Left cardiac atrium (tissue), 4 donors: ENCODE results near the gene ZNF207. TPM values are rescaled to one million over a fixed set of nuclear protein-coding genes. Genes with fewer than 3 reads are reported as not detected.
A peak's percentile ranks its signal among the peaks of the same experiment; 100 is the strongest.
"Not testable (repeated sequence)": the region's sequence is repeated elsewhere in the genome, so short reads cannot be mapped to it uniquely, and the experiment has no call there.

Experiments
- ATAC-seq, 2 donors: fragments of 200-7000 bp; cut with Tn5 transposase; one replicate each; pipeline ENCODE4 v1.9.1; 2020; ENCODE audit warnings: mild to moderate bottlenecking in 2 of 2, moderate library complexity in 2 of 2
- DNase-seq: peaks from one replicate; pipeline ENCODE4 v3.0.0-alpha.2; 2020
- intact Hi-C, 2 donors: fragments of 100-400 bp; cut with DNase I; formaldehyde crosslinking; loops; one replicate each; pipeline versions ENCODE4 v1.14.1 to v1.15.1; 2022 to 2023
- total RNA-seq, 2 donors: library from RNA; stranded (reverse); fragmentation: NEBNext Ultra II Directional; extraction: Animal tissue kit (Norgen Biotek cat#: 25700); gene quantifications; one replicate each; pipeline ENCODE4 v1.2.1, GENCODE V29; 2021
- donor health status: DM: no; HTN: yes; CAD: no.
- donor health status: DM: no; HTN: yes; CAD: no; lungs with severe emphysema.
- donor health status: DM: yes; HTN: yes; CAD: no.
- donor health status: Dilated cardiomyopathy.

The ZNF207 gene
- total RNA-seq, 2 donors from 2014 or later = 69.7 to 109 TPM

DNA sequence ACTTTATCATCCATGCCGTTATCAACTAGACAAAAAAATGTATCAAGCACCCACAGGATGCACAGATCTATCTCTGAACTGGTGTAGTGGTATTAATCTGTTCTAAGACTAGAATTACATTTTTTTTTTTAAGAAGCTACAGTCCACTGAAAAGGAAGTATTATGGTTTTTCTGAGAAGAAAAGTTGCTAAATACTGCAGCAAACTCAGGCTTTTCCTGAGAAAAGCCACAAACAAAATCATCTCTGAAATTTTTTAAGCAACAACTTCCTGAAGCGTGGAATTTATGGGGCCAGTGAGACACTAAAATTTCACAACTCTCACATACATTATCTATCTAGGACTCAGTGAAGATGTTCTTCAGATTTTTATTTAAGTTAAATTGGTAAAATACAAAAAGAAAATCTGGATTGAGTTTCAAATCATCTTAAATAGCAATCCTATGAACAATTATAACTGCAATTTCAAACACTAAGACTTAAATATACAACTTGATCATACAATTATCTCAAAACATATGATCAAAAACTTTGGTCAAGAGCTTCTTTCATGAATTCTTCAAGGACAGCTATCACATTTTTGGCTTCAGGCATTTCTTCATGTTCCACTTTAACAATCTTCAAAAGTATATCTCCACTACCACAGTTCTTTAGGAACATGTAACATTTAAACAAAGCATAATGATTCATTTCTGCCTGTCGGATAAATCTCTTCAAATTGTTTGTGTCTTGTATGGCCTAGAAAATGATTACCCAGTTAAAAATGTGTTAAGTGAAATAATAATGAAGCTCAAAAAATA, 18.5 kb upstream of the ZNF207 start:
- ATAC-seq (no peak), DNase-seq (no peak)
- intact Hi-C loops = no loop called here

GRCh38 chr17:32333187-32333586, 16.8 kb upstream of the ZNF207 start:
- intact Hi-C loops = no loop called here
- DNase-seq (no peak), ATAC-seq (no peak)

GRCh38 chr17:32335046-32335445, 14.9 kb upstream of the ZNF207 start:
- ATAC-seq (no peak), DNase-seq (no peak)
- intact Hi-C loops = no loop called here

- ATAC-seq (peak in 1 of 2 donors; percentile 68), DNase-seq (no peak)
- intact Hi-C loops = no loop called here
Measured at GRCh38 chr17:32335687-32336086, 14.3 kb upstream of the ZNF207 start.

DNA sequence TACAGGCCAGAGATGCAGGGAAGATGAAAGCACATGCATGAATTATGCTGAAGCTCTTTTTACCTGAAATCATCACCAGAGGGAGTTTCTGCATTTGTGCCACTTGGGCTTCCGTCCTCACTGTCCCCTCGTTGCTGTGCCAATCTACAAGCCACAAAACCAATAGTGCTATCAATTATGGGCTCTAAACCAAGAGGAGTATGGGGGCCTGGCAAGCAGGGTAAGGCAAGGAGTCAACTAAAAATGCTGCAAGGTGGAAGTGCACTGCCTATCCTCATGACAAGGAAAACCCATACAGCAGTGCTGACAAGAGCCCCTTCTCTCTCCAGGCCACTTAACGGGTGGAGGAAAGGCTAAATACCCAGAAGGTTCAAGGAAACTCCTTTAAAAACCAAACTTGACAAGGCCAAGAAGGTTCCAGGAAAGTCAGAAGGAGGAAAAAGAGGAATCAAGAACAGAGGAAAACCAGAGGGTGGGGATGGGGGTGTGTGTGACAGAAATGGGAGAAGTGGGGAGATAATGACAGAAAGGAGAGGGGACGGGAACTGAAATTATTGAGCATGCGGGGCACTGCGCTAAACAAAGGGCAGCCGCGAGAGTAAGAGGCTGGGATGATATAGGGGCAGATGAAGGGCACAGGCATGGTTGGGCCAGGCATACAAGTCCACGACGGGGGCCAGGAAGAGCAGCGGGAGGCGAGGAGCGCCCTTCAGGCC, 8.7 kb upstream of the ZNF207 start:
- ATAC-seq (peak in 1 of 2 donors; percentile 3), DNase-seq (no peak)
- intact Hi-C loops = no loop called here

DNA sequence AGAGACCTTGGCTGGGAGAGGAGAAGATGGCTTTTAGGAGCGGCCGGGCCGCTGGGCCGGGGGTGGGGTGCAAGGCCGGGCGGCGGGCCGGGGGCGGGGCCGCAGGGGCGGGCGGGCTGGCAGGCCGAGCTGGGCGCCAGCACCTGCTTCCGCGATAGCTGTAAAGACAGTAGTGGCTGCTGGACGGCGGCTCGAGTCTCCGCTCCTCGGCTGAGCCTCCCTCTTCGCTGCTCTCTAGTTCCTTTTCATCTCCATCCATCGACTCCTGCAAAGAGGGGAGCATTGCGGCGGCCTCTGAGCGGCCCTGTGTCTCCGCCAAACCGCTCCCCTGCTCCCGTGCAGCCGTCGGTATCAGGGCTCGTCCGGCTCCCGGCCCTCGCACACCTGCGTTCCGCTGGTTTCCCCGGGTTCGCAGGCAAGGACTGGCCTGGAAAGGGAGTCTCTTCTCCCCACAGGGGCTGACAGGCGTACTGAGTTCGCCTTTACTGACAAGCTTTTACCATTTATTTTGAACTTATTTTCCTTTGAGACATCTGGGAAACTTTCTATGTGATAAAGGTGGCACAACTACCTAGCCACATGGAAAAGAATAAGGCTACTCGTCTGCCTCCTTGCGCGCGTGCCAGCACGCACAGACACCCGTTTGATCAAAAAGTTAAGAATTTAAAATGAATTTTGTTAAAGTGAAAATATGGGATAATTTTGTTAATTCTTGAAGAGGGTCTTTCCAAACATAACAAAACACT, 7.9 kb upstream of the ZNF207 start, which contains the start of gene C17orf75:
TSS of gene C17orf75 (minus strand) at position 317 of the 746 bp plus-strand sequence. CDS start at position 283, 34 bp downstream.
- peak; percentile 95 to 97 for ATAC-seq
- peak; percentile 80 for DNase-seq
- intact Hi-C loops = no loop called here

GRCh38 chr17:32342603-32343325, 7.2 kb upstream of the ZNF207 start:
- ATAC-seq = no peak
- intact Hi-C loops = no loop called here
- no peak for DNase-seq

DNA sequence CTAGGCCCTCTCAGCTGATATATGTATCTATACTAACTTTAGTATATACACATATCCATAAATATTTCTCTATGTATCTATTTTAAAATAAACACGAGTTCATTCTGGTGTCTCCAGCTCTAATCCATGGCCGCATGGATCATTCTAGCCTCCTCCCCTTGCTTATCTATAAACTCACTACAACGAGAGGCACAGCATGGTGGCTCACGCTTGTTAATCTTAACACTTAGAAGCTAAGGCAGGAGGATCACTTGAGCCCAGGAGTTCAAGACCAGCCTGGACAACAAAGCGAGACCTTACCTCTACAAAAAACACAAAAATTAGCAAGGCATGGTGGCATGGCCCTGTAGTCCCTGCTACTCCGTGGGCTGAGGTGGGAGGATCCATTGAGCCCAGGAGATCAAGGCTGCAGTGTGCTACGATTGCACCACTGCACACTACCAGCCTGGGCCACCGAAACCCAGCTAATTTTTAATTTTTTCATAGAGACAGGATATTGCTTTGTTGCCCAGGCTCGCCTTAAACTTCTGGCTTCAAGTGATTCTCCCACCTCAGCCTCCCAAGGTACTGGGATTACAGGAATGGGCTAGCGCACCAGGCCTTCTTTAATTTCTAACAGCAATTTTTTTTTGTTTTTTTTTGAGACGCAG, 3.9 kb upstream of the ZNF207 start:
- intact Hi-C loops = no loop called here
- ATAC-seq (no peak), DNase-seq (no peak)

DNA sequence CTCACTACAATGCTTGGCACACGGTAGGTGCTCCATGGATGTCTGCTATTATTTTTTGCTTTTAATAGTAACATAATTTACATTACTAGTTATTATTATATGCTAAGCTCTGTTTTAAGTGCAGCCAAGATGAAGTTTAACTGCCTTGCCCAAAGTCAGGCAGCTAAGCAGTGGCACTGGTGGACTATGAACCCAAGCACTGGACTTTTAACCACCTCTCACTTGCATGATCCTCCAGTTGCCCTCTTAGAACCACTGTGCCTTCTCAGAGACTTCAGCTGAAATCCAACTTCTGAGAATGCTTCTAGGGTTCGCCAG, 1.5 kb upstream of the ZNF207 start:
- no peak for ATAC-seq
- intact Hi-C loops = no loop called here
- no peak for DNase-seq

- peak in 1 of 2 donors; percentile 13 for ATAC-seq
- DNase-seq = no peak
- intact Hi-C loops = no loop called here
Measured at GRCh38 chr17:32349503-32349853, 479 bp upstream of the ZNF207 start.

DNA sequence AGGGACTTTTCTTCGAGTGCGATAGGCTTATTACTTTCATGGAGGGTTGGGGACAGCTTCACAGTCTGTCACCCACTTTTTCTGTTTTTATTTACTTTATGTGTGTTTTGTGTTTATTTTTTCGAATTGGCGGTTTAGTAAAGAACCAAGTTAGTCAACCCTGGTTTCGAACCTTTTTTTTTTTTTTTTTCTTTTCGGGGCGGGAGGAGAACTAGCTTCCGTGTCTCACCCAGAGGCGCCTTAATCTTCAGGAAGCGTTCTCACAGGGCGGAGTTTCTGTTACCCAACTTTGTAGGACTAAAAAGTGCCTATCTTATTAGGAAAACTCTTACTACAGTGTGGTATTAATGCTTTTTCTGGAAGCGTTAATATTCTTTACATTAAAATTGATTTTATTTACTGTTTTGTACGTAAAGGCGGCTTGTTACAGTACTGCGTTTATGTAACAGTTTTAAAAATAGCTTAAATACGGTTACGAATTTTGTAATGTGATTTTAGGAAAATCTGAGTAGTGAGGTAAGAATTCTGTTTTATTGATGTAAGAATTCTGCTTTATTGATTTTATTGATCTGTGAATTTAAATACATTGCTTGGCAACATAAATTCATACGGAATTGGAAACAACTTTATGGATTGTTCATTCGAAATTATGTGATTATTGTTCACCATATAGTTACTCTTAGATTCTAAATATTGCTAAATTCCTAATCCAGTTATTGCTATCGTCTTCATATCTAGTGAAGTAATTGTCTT, 885 bp downstream of the ZNF207 start:
- ATAC-seq = peak; percentile 60 to 70
- peak; percentile 59 for DNase-seq

GRCh38 chr17:32352734-32353133, 2.8 kb downstream of the ZNF207 start:
- ATAC-seq, DNase-seq, intact Hi-C loops: not testable (repeated sequence)

More for the DNA sequence above, 885 bp downstream of the ZNF207 start:
- intact Hi-C loops = no loop called here

DNA sequence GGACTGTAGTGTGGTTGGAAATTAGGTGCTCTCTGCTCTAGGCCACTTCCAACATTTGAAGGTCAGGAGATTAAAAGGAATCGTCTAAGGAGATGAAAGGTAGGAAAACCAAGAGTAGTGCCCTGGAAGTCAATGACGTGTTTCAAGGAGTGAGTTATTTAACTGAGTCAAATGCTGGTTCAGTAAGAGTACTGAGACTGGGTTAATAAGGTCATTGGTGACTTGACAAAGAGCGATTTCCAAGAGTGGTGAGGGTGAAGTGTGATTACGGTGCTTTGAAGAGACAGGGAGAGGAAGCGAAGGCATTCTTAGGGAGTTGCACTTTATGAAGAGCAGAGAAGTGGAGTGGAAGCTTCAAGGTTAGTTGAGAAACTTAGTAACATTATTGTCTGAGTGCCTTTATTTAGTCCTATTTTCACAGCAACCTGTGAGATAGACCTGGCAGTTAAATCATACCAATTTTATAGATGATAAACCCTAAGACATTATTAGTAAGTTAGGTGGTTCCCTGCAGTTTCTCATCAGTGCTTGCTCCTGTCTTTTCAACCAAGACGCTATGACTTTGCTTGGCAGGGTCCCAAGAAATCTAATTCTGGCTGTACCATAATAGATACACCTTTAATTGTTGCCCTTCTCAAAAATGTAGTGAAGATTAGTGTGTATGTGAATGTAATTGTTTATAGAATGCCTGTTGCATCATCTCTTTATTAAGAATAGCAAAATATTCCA, 5.9 kb downstream of the ZNF207 start:
- ATAC-seq = no peak
- no peak for DNase-seq
- intact Hi-C loops = no loop called here

DNA sequence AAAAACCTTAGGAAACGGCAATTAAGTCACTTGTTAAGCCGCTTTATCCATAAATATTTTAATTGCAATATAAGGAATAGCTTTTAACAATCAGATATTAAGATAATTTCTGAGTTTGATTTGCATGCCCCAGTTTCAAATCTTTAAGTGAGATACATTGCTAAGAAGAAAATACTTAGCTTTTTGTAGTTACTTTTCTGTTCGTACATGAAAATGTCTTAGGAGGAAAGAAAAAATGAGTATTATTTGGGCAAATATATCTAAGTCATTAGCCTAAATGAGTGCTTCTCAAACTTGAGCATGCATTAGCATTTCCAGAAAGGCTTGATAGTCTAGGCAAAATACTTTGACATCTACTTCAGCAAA, 6.4 kb downstream of the ZNF207 start:
- intact Hi-C loops = no loop called here
- ATAC-seq (no peak), DNase-seq (no peak)

- DNase-seq (no peak), ATAC-seq (no peak)
- intact Hi-C loops = no loop called here
Measured at GRCh38 chr17:32356750-32357149, 6.8 kb downstream of the ZNF207 start.

DNA sequence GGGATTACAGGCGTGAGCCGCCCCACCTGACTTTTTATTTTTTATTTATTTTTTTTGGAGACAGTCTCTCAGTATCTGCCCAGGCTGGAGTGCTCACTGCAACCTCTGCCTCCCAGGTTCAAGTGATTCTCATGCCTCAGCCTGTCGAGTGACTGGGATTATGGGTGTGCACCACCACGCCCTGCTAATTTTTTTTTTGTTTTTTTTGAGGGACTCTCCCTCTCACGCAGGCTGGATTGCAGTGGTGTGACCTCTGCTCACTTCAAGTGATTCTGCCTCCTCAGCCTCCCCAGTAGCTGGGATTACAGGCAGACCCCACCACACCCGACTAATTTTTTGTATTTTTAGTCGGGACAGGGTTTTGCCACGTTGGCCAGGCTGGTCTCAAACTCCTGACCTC, 7.7 kb downstream of the ZNF207 start:
- DNase-seq (no peak), ATAC-seq (no peak)
- intact Hi-C loops = no loop called here

GRCh38 chr17:32361270-32361669, 11.3 kb downstream of the ZNF207 start:
- DNase-seq = no peak
- intact Hi-C loops = no loop called here

GRCh38 chr17:32370426-32370825, 20.5 kb downstream of the ZNF207 start:
- intact Hi-C loops = no loop called here
- no peak for ATAC-seq
- DNase-seq = no peak

More at GRCh38 chr17:32361270-32361669, 11.3 kb downstream of the ZNF207 start:
- no peak for ATAC-seq
